WTC11 (cell line): Measurements from ENCODE around the gene RBFOX2. TPM values are rescaled to one million over a fixed set of nuclear protein-coding genes. Genes with fewer than 3 reads are reported as not detected.
A peak's percentile ranks its signal among the peaks of the same experiment; 100 is the strongest.

Source experiments
- ATAC-seq: fragments of 200-7000 bp; cut with Tn5 transposase; 2 replicates; pipeline ENCODE4 v1.10.0; 2021; ENCODE audit warnings: mild to moderate bottlenecking, moderate library complexity
- CTCF ChIA-PET: fragments of 300-600 bp; sonication (Branson Sonifier 250); formaldehyde crosslinking; loops from one replicate; lab custom pipeline; 2021; ENCODE audit warnings: antibody characterized with exemption; lab: Charles Lee
- POLR2A ChIA-PET: fragments of 350-600 bp; sonication (Branson Sonifier 250); formaldehyde crosslinking; loops from one replicate; lab custom pipeline; 2021; ENCODE audit warnings: antibody characterized with exemption; lab: Charles Lee
- DNase-seq: peaks from one replicate; pipeline ENCODE4 v3.0.0; 2021; ENCODE audit warnings: low spot score
- H3K27ac Mint-ChIP-seq: 2 replicates; pipeline ENCODE4 v1.8.0; 2021; ENCODE audit warnings: mixed read lengths
- H3K27me3 Mint-ChIP-seq: 2 replicates; pipeline ENCODE4 v1.8.0; 2021; ENCODE audit warnings: low read depth, mild to moderate bottlenecking, moderate library complexity, mixed read lengths
- H3K36me3 Mint-ChIP-seq: 2 replicates; pipeline ENCODE4 v1.8.0; 2021; ENCODE audit warnings: mixed read lengths
- H3K4me1 Mint-ChIP-seq: 2 replicates; pipeline ENCODE4 v1.8.0; 2022; ENCODE audit warnings: mixed read lengths
- H3K4me3 Mint-ChIP-seq: 2 replicates; pipeline ENCODE4 v1.8.0; 2021; ENCODE audit warnings: mild to moderate bottlenecking, moderate library complexity, mixed read lengths
- H3K9me3 Mint-ChIP-seq: 2 replicates; pipeline ENCODE4 v1.8.0; 2021; ENCODE audit warnings: mixed read lengths
- EMX1 ChIP-seq: fragments of 250-450 bp; sonication (Bioruptor Pico); IDR thresholded peaks from 2 replicates; pipeline ENCODE4 v1.8.0; 2021; ENCODE audit warnings: mild to moderate bottlenecking
- ERG ChIP-seq: fragments of 250-450 bp; sonication (Bioruptor Pico); IDR thresholded peaks from 2 replicates; pipeline ENCODE4 v1.8.0; 2021; ENCODE audit warnings: mild to moderate bottlenecking
- ESRRA ChIP-seq: sonication (generic); formaldehyde crosslinking; IDR thresholded peaks from 2 replicates; pipeline ENCODE4 v1.8.1; 2022; ENCODE audit warnings: mild to moderate bottlenecking, missing genetic modification reagents, borderline replicate concordance
- ETV6 ChIP-seq: sonication (generic); formaldehyde crosslinking; IDR thresholded peaks from 2 replicates; pipeline ENCODE4 v1.8.1; 2022; ENCODE audit warnings: mild to moderate bottlenecking, missing genetic modification reagents
- GRHL2 ChIP-seq: fragments of 250-450 bp; sonication (Bioruptor Pico); IDR thresholded peaks from 2 replicates; pipeline ENCODE4 v1.8.0; 2022; ENCODE audit warnings: mild to moderate bottlenecking, moderate library complexity; ENCODE audit not compliant: insufficient replicate concordance, severe bottlenecking
- GTF2I ChIP-seq: fragments of 250-450 bp; sonication (Bioruptor Pico); conservative IDR thresholded peaks from 2 replicates; pipeline ENCODE4 v1.4.0; 2021; ENCODE audit warnings: mild to moderate bottlenecking
- JAZF1 ChIP-seq: fragments of 250-450 bp; sonication (Bioruptor Pico); IDR thresholded peaks from 2 replicates; pipeline ENCODE4 v1.9.0; 2021; ENCODE audit warnings: moderate library complexity, mild to moderate bottlenecking, inconsistent platforms
- KAT7 ChIP-seq: sonication (generic); formaldehyde crosslinking; IDR thresholded peaks from 2 replicates; pipeline ENCODE4 v1.8.1; 2023; ENCODE audit warnings: missing genetic modification reagents, mild to moderate bottlenecking, borderline replicate concordance
- MXD4 ChIP-seq: fragments of 250-450 bp; sonication (Bioruptor Pico); IDR thresholded peaks from 2 replicates; pipeline ENCODE4 v1.8.0; 2021; ENCODE audit warnings: mild to moderate bottlenecking, moderate library complexity, borderline replicate concordance
- NFE2L1 ChIP-seq: sonication (generic); formaldehyde crosslinking; IDR thresholded peaks from 2 replicates; pipeline ENCODE4 v1.8.1; 2023; ENCODE audit warnings: missing genetic modification reagents
- NR1H2 ChIP-seq: sonication (generic); formaldehyde crosslinking; IDR thresholded peaks from 2 replicates; pipeline ENCODE4 v1.9.0; 2021; ENCODE audit warnings: mild to moderate bottlenecking, moderate library complexity, missing genetic modification reagents
- RELA ChIP-seq: sonication (generic); formaldehyde crosslinking; IDR thresholded peaks from 2 replicates; pipeline ENCODE4 v1.8.1; 2022; ENCODE audit warnings: missing genetic modification reagents, mild to moderate bottlenecking, borderline replicate concordance
- SOX15 ChIP-seq: fragments of 250-450 bp; sonication (Bioruptor Pico); IDR thresholded peaks from 2 replicates; pipeline ENCODE4 v1.9.0; 2021; ENCODE audit warnings: mild to moderate bottlenecking
- TEAD4 ChIP-seq: sonication (generic); formaldehyde crosslinking; IDR thresholded peaks from 2 replicates; pipeline ENCODE4 v1.8.0; 2022; ENCODE audit warnings: mild to moderate bottlenecking, missing genetic modification reagents
- ZBTB21 ChIP-seq: sonication (generic); formaldehyde crosslinking; IDR thresholded peaks from 2 replicates; pipeline ENCODE4 v1.8.1; 2023; ENCODE audit warnings: mild to moderate bottlenecking, missing genetic modification reagents, borderline replicate concordance
- ZNF317 ChIP-seq: sonication (generic); formaldehyde crosslinking; IDR thresholded peaks from 2 replicates; pipeline ENCODE4 v1.8.1; 2023; ENCODE audit warnings: low read depth, mild to moderate bottlenecking, moderate library complexity, missing genetic modification reagents, borderline replicate concordance
- ZNF423 ChIP-seq: fragments of 250-450 bp; sonication (Bioruptor Pico); IDR thresholded peaks from 2 replicates; pipeline ENCODE4 v2.1.2; 2022; ENCODE audit warnings: mild to moderate bottlenecking, moderate library complexity
- ZSCAN18 ChIP-seq: fragments of 250-450 bp; sonication (Bioruptor Pico); IDR thresholded peaks from 2 replicates; pipeline ENCODE4 v2.1.2; 2022; ENCODE audit warnings: mild to moderate bottlenecking, moderate library complexity
- total RNA-seq: library from RNA; stranded (reverse); gene quantifications from 3 replicates; pipeline ENCODE4 v1.2.3, GENCODE V29; 2021
- TF ChIP-seq, protein P1 (sequence below): sonication (generic); formaldehyde crosslinking; IDR thresholded peaks from 2 replicates; pipeline ENCODE4 v1.8.0; 2022; ENCODE audit warnings: missing genetic modification reagents
- TF ChIP-seq, protein P2 (sequence below): sonication (generic); formaldehyde crosslinking; IDR thresholded peaks from 2 replicates; pipeline ENCODE4 v1.8.1; 2022; ENCODE audit warnings: low read depth, mild to moderate bottlenecking, moderate library complexity, missing genetic modification reagents, borderline replicate concordance
- TF ChIP-seq, protein P3 (sequence below): sonication (generic); formaldehyde crosslinking; IDR thresholded peaks from 2 replicates; pipeline ENCODE4 v1.8.1; 2023; ENCODE audit warnings: mild to moderate bottlenecking, moderate library complexity, missing genetic modification reagents

The RBFOX2 gene
- total RNA-seq, 1 experiment from 2014 or later = 107 TPM

- ChIA-PET POLR2A (no interaction called here), CTCF (interaction anchor here (1.1 to 1.5 kb wide), 2 partner anchors 21 to 223 kb away, joined by 4 to 5 read pairs; no protein-coding TSS in a partner anchor)
- no peaks in the 10 kb centered on the region for H3K27me3 Mint-ChIP-seq
- no peak overlapping the region for H3K27ac Mint-ChIP-seq
- H3K9me3 Mint-ChIP-seq = no peaks in the 10 kb centered on the region
- TF ChIP-seq JAZF1 (CRISPR knock-in tag) = no peak
- no peak for TF ChIP-seq ERG (CRISPR knock-in tag)
- TF ChIP-seq SOX15 (CRISPR knock-in tag) = no peak
- TF ChIP-seq, protein P1, sequence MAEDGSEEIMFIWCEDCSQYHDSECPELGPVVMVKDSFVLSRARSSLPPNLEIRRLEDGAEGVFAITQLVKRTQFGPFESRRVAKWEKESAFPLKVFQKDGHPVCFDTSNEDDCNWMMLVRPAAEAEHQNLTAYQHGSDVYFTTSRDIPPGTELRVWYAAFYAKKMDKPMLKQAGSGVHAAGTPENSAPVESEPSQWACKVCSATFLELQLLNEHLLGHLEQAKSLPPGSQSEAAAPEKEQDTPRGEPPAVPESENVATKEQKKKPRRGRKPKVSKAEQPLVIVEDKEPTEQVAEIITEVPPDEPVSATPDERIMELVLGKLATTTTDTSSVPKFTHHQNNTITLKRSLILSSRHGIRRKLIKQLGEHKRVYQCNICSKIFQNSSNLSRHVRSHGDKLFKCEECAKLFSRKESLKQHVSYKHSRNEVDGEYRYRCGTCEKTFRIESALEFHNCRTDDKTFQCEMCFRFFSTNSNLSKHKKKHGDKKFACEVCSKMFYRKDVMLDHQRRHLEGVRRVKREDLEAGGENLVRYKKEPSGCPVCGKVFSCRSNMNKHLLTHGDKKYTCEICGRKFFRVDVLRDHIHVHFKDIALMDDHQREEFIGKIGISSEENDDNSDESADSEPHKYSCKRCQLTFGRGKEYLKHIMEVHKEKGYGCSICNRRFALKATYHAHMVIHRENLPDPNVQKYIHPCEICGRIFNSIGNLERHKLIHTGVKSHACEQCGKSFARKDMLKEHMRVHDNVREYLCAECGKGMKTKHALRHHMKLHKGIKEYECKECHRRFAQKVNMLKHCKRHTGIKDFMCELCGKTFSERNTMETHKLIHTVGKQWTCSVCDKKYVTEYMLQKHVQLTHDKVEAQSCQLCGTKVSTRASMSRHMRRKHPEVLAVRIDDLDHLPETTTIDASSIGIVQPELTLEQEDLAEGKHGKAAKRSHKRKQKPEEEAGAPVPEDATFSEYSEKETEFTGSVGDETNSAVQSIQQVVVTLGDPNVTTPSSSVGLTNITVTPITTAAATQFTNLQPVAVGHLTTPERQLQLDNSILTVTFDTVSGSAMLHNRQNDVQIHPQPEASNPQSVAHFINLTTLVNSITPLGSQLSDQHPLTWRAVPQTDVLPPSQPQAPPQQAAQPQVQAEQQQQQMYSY (CRISPR knock-in tag) = no peak
- no peak for TF ChIP-seq KAT7 (CRISPR knock-in tag)
- TF ChIP-seq, protein P2, sequence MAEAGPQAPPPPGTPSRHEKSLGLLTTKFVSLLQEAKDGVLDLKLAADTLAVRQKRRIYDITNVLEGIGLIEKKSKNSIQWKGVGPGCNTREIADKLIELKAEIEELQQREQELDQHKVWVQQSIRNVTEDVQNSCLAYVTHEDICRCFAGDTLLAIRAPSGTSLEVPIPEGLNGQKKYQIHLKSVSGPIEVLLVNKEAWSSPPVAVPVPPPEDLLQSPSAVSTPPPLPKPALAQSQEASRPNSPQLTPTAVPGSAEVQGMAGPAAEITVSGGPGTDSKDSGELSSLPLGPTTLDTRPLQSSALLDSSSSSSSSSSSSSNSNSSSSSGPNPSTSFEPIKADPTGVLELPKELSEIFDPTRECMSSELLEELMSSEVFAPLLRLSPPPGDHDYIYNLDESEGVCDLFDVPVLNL = no peak
- TF ChIP-seq ZNF317 = no peak
- TF ChIP-seq ETV6 (CRISPR knock-in tag) = no peak
- no peak for TF ChIP-seq GTF2I (CRISPR knock-in tag)
- no peak for TF ChIP-seq MXD4 (CRISPR knock-in tag)
- no peak for TF ChIP-seq TEAD4 (CRISPR knock-in tag)
- no peak for TF ChIP-seq ZBTB21 (CRISPR knock-in tag)
- no peak for TF ChIP-seq EMX1 (CRISPR knock-in tag)
- TF ChIP-seq NR1H2 = no peak
- no peak for TF ChIP-seq NFE2L1
- TF ChIP-seq RELA (CRISPR knock-in tag) = no peak
- TF ChIP-seq GRHL2 (CRISPR knock-in tag) = no peak
- TF ChIP-seq, all 79 proteins: peak for 0
- no peak overlapping the region for H3K4me3 Mint-ChIP-seq
- peaks cover 38% of the 10 kb centered on the region for H3K4me1 Mint-ChIP-seq
- no peaks in the 10 kb centered on the region for H3K36me3 Mint-ChIP-seq
- peak; percentile 58 for ATAC-seq
- DNase-seq = peak; percentile 31
These were observed 185.7 kb downstream of the RBFOX2 start for GRCh38 chr22:35842954-35843353.

DNA sequence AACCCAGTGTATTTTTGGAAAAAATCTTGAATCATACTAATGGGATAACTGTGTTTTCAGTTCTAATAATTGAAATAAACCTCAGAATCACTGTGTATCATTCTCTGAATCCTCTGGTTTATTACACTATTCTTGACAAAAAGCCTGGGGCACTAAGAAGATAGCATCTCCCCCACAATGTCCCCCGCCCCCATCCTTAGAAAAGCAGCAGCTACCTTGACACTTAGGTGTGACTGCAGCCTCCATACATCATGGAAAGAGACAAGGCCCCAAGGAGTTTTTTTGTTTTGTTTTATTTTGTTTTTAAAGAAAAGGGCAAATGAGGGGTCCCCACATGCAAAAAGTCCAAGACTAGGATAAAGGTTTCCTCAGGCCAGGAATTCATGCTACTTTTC, 186.1 kb downstream of the RBFOX2 start:
- POLR2A ChIA-PET = no interaction called here

More for the DNA sequence above, 186.1 kb downstream of the RBFOX2 start:
- TF ChIP-seq GRHL2 (CRISPR knock-in tag) (no peak), ZSCAN18 (CRISPR knock-in tag) (no peak), GTF2I (CRISPR knock-in tag) (no peak), ESRRA (CRISPR knock-in tag) (no peak), ZNF423 (CRISPR knock-in tag) (no peak), EMX1 (CRISPR knock-in tag) (no peak)
- TF ChIP-seq, protein P3, sequence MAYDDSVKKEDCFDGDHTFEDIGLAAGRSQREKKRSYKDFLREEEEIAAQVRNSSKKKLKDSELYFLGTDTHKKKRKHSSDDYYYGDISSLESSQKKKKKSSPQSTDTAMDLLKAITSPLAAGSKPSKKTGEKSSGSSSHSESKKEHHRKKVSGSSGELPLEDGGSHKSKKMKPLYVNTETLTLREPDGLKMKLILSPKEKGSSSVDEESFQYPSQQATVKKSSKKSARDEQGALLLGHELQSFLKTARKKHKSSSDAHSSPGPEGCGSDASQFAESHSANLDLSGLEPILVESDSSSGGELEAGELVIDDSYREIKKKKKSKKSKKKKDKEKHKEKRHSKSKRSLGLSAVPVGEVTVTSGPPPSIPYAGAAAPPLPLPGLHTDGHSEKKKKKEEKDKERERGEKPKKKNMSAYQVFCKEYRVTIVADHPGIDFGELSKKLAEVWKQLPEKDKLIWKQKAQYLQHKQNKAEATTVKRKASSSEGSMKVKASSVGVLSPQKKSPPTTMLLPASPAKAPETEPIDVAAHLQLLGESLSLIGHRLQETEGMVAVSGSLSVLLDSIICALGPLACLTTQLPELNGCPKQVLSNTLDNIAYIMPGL = no peak
- Mint-ChIP-seq H3K4me3 (no peak overlapping the region), H3K9me3 (no peaks in the 10 kb centered on the region), H3K4me1 (peaks cover 42% of the 10 kb centered on the region), H3K27me3 (no peaks in the 10 kb centered on the region), H3K36me3 (no peaks in the 10 kb centered on the region), H3K27ac (no peak overlapping the region)
- DNase-seq (no peak), ATAC-seq (no peak)
- CTCF ChIA-PET = interaction anchor here (1.1 to 1.5 kb wide), 2 partner anchors 20 to 223 kb away, joined by 4 to 5 read pairs; no protein-coding TSS in a partner anchor
